NCI-H2029 (cell line): ENCODE measurements around the gene CANX.
"Not testable (repeated sequence)": the region's sequence is repeated elsewhere in the genome, so short reads cannot be mapped to it uniquely, and the experiment has no call there.

Experiments used
- DNase-seq: peaks from one replicate; lab custom pipeline; 2025; lab: John Stamatoyannopoulos, UW

Gene CANX, protein sequence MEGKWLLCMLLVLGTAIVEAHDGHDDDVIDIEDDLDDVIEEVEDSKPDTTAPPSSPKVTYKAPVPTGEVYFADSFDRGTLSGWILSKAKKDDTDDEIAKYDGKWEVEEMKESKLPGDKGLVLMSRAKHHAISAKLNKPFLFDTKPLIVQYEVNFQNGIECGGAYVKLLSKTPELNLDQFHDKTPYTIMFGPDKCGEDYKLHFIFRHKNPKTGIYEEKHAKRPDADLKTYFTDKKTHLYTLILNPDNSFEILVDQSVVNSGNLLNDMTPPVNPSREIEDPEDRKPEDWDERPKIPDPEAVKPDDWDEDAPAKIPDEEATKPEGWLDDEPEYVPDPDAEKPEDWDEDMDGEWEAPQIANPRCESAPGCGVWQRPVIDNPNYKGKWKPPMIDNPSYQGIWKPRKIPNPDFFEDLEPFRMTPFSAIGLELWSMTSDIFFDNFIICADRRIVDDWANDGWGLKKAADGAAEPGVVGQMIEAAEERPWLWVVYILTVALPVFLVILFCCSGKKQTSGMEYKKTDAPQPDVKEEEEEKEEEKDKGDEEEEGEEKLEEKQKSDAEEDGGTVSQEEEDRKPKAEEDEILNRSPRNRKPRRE

DNA sequence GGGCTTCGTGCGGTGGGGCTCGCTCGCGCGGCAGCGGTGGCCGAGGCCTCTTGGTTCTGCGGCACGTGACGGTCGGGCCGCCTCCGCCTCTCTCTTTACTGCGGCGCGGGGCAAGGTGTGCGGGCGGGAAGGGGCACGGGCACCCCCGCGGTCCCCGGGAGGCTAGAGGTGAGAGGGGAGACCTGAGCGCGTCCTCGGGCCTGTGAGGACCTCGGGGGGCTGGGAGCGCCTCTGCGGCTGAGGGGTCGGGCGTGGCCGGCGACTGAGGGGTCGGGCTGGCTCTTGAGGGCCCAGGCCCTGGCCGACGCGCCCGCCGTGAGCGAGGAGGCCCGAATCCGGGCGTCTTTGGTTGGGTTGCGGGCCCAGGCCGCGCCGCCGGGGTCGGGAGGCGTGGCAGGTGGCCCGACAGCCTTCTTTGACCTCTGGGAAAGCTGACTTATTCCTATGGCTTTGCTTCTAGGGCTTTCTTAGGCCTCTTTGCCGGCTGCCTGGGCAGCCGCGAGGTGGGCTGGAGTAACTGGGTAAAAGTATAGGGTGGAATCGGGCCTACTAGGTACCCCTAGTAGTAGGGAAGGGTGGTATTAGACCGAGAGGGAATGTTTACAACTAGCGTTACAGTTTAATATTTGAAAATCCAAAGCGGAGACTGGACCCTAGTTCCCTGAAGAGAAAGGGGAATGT is at the start of gene CANX:
Gene CANX, plus strand, starts transcription at position 33 of the 681 bp plus-strand sequence. CDS start 6,715 bp downstream, outside the sequence.
- no peak for DNase-seq

DNA sequence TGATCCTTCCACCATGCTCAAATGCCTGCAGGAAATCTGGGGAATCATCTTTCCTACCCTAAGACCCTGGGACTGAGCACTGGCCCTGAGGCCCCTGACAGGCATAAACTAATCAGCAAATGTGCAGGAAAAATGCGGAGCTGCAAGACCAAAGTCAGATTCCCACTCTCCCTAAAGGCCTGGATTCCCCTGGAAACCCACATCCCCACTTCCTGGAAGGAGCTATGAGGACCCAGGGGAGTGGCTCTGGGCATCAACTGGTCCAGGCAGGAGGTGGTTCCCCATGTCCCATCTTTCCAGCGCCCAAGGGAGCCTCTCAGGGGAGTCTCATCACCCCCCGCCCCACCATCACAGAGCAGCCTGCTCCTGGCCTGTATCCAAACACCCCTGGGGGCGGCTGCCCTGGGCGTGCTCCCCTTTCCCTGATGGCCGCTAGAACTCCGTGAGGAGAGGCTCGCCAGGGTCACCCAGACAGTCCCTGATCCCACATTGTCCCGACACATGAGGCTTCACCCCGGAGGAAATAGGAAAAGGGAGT is 49.5 kb upstream of the CANX start:
- DNase-seq = not testable (repeated sequence)

DNA sequence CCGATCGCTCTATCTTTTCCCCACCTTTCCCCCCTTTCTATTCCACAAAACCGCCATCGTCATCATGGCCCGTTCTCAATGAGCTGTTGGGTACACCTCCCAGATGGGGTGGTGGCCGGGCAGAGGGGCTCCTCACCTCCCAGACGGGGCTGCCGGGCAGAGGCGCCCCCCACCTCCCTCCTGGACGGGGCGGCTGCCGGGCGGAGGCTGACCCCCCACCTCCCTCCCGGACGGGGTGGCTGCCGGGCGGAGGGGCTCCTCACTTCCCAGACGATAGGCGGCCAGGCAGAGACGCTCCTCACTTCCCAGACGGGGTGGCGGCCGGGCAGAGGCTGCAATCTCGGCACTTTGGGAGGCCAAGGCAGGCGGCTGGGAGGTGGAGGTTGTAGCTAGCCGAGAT is 48.5 kb upstream of the CANX start:
- not testable (repeated sequence) for DNase-seq

DNA sequence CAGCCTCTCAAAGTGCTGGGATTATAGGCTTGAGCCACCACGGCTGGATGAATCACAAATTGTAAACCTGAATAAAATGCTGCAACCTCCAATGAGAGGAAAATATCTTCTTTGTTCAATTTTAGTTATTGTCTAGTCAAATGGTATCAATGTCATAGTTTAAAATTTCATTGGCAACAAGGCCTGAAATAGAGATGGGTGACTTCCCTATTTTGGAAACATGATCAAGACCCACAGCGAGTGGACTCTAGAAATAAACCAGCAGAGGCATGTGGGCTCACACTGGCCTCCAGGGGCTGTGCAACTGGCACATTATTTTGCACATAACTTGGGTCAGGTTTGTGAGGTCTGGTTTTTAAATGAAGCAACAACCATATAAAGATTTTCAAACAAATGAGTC is 45.6 kb upstream of the CANX start:
- not testable (repeated sequence) for DNase-seq

DNA sequence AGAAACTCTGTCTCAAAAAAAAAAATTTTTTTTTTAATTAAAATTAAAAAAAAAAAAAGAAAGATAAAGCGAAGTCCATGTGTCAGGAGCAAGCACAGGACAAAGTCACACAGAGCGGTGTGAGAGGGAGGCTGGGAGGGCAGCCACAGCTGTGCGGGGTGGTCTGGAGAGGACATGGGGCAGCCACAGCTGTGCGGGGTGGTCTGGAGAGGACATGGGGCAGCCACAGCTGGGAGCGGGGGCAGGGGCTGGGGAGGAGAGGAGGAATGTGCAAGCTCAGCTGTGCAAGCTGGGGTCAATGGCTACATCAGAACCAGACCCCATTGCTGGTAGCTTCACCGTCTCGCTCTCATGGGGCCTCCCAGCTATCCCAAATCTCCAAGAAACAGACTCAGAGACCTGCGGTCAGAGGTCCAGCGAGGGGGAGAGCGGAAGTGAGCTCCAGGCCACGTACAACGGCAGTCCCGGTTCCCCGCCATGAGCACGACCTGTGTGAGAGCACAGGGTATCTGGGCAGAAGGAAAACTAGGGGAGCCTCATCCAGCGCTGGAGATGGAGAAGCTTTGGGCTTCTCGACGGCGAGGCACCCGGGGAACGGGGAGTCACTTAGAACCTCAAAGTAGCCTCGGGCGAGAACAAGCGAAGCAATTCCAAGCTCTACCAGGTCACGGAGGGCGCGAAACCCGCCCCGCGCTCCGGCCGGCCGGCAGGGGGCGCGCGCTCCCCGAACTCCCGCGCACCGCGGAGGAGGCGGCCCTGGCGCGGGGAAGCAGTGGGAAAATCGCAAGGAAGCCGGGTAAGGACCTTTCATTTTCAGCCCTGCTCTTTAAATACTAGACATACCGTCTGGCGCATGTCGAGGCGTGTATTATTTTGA is 41.2 kb upstream of the CANX start:
- DNase-seq = not testable (repeated sequence)

DNA sequence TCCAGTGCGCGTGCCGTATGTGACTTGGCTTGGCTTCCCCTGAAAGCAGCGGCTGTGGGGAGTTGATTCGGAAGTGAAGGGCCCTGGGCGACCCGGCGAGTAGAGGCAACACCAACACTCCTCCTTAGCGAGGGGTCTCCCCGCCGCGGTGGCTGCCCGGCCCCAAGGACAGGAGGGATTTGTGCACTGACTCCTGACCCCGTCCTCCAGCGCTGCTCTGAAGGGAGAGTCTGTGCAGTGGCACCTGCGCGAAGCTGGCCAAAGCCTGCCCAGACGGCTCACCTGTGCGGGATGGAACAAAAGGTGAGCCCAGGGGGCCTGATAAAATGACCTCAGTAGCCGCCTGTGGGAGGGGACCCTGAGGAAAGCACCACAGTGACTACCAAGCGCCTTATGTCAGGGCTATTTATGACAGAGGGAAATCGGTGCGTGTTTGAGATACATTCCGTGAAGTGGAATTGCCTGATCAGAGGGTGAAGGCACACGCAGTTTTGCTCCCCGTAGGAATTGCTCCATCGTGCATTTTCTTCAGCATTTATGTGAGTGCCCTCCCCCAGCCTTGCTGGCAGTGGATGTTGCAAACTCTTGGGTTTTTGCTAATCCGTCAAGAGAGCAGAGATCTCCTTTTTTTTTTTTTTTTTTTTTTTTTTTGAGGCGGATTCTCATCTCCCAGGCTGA is 40.4 kb upstream of the CANX start:
- DNase-seq = not testable (repeated sequence)

DNA sequence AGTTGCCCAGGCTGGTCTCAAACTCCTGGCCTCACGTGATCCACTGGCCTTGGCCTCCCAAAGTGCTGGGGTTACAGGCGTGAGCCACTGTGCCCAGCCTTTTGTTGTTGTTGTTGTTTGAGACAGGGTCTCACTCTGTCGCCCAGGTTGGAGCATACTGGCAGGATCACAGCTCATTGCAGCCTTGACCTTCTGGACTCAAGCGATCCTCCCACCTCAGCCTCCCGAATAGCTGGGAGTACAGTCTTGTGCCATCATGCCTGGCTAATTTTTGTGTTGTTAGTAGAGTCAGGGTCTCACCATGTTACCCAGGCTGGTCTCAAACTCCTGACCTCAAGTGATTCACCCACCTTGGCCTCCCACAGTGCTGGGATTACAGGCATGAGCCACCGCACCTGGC is 37.1 kb upstream of the CANX start:
- not testable (repeated sequence) for DNase-seq

DNA sequence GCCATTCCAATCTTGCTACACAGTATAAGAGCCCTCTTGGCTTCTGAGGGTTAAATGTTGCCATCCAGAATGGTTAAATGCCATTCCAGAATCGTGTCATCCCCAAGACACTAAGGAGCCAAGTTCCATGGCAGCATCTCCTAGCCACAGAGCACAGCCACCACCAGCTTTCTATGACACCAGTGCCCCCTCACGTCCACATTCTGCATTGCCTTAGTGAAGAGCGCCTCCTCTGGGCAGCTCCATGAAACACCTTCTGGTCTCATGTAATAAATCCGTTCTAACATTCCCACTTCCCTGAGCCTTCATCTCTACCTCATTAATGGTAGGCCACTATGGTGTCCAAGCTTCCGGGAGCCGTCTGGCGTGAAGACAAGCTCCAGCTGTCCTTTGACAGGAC is 30.4 kb upstream of the CANX start:
- DNase-seq = no peak

DNA sequence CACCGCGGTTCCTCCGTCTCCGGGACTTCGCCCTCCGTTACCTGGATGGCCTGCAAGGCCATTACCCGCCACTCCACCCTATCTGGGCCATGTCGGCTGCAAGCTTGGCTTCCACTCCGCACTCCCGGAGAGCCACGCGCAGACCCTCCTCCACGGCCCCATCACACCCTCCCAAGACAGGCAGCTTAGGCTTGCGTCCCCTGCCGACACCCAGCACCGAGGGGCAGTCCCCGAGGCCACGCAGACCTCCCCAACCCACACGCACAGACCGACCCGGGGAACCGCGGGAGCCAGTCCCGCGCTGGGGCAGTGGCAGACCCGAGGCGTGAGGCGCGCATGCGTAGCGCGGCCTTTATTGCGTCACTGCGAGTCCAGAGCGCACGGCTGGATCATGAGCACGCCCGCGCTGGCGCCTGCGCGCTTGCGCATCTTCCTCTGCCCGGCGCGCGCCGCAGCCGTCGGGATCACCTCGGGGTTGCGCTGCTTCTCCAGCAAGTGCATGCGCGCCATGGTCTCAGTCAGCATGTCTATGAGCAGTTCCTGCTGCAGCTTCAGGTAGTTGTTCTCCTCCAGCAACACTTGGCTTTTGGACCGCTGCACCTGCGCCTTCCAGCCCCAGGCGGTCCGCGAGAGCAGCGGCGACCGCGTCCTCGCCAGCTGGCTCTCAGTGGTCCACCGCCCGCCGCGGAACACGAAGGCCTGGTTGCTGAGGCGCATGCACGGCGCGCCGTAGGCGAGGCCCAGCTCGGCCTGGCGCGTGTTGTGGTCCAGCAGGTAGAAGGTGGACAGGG is 20.3 kb upstream of the CANX start:
- peak; percentile 94 for DNase-seq

DNA sequence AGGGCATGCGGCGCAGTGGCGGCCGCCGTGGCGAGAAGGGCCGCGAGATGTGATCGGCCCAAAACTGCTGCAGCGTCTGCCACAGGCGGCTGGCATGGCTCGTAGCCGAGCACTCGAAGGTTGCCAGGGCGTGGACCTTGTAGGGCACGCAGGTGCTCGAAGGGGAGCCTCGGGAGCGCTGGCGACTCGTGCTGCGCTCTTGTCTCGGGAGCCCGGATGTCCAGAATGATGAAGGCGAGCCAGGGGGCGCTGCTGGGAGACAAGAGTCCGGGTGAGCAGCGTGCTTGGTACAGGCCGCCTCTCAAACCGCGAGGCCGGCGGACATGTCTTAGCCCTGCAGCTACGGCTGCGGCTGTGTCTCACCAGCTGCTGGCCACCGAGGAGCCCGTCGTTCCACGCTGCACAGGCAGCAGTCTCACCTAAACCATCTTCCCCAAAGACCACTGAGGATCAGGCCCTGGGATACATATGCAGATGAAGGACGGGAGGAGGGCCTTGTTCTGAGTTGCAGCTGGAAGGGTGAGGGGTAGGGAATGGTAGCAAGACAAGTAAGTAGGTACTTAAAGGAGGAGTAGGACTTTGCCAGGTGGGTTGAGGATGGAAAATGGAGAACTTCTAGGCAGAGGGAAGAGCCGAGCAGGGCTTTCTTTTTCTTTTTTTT is 19.6 kb upstream of the CANX start:
- DNase-seq = peak; percentile 90

DNA sequence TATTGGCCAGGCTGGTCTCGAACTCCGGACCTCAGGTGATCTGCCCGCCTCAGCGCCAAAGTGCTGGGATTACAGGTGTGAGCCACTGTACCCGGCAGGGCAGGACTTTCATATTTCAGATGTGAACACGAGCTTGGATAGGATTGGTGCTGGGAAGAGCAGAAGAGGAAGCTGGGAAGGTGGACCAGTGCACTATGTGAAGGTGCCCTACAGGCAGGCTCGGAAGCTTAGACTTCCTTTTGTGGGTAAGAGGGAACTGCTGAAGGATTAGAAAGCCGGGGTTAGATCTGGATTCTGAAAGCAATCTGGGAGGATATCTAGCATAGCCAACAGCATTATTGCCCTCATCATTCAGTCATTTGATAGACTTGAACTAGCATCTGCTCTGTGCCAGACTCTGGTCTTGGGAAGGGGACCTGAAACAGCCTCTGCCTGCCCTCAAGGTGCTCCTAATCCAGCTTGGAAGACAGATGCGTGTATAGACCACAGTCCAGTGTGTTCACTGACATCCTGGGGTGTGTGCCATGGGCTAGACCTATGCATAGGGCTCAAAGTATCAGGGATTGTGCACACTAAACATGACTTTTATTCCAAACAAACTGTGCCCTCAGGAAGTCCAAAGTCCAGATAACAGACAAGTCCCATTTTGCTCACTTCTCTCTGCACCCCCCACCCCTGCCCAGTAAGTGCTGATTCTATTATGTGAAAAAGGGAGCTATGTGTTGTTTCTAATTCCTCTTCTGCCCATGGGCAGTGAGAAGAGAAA is 18.6 kb upstream of the CANX start:
- no peak for DNase-seq

DNA sequence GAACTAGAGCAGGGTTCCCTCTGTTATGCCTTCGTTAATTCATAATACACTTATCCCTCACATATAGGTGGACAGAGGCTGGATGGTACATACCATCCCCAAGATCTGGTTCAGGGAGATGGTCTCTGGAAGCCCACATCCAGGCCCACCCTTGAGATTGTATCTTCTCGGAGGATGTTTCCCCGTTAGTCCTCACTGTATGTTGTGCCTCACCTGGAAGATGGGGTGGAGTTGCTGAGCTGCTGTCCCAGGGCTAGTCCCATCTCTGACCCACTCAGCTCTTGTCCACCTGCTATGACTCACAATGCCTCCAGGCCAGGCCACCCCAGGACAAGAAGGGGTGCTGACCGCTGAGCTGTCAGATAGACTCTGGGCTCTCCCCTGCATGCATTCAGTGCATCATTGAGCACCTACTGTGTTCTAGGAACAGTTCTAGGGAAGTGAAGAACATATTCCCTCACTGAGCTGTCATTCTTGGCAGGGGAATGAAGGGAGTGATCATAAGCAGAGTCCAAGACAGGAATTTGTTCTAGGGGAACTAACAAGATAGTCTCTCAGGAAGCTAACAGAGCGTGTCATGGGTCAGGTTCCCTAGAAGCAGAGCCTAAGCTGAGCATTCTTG is 17.9 kb upstream of the CANX start, which contains the start of gene CBY3:
Gene CBY3, minus strand, starts transcription at position 255 of the 622 bp plus-strand sequence. Its CDS starts 116 bp downstream, at position 139.
- DNase-seq = no peak

DNA sequence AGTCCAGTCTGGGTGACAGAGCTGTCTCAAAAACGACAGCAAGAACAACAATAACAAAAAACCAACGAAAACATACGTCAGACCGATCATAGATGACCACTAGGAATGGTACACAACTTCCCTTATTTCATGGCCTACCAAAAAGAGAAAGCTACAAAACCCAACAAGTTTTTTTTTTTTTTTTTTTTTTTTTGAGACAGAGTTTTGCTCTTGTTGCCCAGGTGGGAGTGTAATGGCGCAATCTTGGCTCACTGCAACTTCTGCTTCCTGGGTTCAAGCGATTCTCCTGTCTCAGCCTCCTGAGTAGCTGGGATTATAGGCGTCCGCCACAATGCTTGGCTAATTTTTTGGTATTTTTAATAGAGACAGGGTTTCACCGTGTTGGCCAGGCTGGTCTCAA is 9.6 kb upstream of the CANX start:
- DNase-seq = not testable (repeated sequence)

DNA sequence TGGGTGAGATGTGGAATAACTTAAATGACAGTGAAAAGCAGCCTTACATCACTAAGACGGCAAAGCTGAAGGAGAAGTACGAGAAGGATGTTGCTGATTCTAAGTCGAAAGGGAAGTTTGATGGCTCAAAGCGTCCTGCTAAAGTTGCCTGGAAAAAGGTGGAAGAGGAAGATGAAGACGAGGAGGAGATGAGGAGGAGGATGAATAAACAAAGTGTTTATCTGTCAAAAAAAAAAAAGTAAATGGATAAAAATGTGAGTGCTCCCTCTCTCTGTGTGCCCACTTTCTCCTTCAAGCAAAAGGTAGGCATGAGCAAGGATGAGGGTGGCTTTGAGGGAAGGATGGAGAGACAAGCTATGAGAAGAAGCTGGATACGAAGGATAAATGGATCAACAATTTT is 4.2 kb upstream of the CANX start:
- no peak for DNase-seq

DNA sequence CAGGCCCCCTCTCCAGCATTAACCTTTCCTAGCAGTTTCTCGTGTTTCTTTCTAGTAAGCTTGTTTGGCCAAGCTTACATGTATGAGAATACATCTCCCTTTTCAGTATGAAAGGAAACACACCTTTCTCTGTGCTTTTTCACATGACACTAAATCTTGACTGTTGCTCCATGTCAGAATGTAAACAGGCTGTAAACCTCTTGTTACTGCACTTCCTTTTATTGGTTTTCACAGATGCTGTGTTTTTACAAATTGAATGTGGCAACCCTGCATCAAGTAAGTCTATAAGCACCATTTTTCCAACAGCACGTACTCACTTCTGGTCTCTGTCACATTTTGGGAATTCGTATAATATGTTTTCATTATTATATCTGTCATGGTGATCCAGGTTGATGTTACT is 2.2 kb upstream of the CANX start:
- DNase-seq = no peak

DNA sequence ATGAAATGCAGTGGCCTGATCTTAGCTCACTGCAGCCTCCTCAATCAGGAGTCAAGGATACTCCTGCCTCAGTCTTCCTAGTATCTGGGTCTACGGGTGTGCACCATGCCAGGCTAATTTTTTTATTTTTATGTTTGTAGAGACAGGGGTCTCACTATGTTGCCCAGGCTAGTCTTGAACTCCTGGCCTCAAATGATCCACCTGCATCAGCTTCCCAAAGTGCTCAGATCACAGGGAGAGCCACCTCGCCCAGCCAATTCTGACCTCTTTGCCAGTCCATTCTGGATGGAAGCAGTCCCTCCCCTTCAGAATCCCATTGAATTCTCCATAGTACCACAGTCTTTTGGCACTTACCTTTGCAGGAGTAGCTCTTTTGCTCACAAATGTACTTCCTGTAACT is 1.7 kb upstream of the CANX start:
- DNase-seq = no peak

DNA sequence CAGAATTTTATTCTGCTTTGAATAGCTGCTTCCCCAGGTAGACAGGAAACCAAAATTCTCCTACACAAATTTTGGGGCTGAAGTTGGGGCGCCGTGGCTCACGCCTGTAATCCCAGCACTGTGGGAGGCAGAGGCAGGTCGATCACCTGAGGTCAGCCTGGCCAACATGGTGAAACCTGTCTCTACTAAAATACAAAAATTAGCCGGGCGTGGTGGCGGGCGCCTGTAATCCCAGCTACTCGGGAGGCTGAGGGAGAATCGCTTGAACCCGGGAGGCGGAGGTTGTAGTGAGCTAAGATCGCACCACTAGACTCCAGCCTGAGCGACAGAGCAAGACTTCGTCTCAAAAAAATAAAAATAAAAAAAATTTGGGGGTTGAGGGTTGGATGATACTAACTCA is 1.2 kb upstream of the CANX start:
- DNase-seq = not testable (repeated sequence)
